A549 (cell line): ENCODE measurements around the gene CSNK2A3.

ENCODE experiments used
- EP300 ChIP-seq, 2 experiments: fragments of >200 bp; sonication (Bioruptor Twin); formaldehyde crosslinking; IDR thresholded peaks; 2 replicates in 1 of 2; 3 replicates in 1 of 2; pipeline ENCODE4 v1.6.1; 2016 to 2017
- TF ChIP-seq, protein P1 (sequence below): fragments of >200 bp; sonication (Bioruptor Twin); formaldehyde crosslinking; IDR thresholded peaks from 3 replicates; pipeline ENCODE4 v1.5.1; 2016

GRCh38 chr11:11336664-11337063 lies 16.4 kb downstream of the CSNK2A3 start:
- TF ChIP-seq EP300 (IDR thresholded peaks at IDR 0.05): no peak
- TF ChIP-seq, protein P1, sequence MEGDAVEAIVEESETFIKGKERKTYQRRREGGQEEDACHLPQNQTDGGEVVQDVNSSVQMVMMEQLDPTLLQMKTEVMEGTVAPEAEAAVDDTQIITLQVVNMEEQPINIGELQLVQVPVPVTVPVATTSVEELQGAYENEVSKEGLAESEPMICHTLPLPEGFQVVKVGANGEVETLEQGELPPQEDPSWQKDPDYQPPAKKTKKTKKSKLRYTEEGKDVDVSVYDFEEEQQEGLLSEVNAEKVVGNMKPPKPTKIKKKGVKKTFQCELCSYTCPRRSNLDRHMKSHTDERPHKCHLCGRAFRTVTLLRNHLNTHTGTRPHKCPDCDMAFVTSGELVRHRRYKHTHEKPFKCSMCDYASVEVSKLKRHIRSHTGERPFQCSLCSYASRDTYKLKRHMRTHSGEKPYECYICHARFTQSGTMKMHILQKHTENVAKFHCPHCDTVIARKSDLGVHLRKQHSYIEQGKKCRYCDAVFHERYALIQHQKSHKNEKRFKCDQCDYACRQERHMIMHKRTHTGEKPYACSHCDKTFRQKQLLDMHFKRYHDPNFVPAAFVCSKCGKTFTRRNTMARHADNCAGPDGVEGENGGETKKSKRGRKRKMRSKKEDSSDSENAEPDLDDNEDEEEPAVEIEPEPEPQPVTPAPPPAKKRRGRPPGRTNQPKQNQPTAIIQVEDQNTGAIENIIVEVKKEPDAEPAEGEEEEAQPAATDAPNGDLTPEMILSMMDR: no peak
